ELF-1 (cell line): ENCODE data around the gene PHAF1.

Experiments
- DNase-seq: peaks from one replicate; pipeline ENCODE4 v3.0.0-alpha.2; 2016; ENCODE audit warnings: low read depth, low spot score

The PHAF1 gene

DNA sequence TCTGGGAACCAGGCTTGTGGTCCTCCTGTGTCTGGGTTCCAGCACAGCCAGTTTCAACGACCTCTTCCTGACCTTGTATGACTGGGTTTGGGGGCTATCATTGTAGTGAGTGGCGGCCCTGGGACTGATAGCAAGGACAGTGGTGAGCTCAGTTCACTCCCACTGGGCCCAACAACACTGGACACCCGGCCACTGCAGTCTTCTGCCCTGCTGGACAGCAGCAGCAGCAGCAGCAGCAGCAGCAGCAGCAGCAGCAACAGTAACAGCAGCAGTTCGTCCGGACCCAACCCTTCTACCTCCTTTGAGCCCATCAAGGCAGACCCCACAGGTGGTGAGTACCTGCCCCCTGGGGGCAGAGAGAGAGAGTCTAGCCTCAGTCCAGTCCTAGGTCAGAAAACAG is 85.9 kb downstream of the PHAF1 start:
- DNase-seq: no peak

- DNase-seq: no peak
Observed at GRCh38 chr16:67196881-67197280, 87.1 kb downstream of the PHAF1 start.

GRCh38 chr16:67197704-67198103 is 88.0 kb downstream of the PHAF1 start:
- DNase-seq: no peak
